H1 (cell line): Measurements from ENCODE around the gene L3HYPDH.

ENCODE experiments used
- CHD2 ChIP-seq: IDR thresholded peaks from 2 replicates; pipeline ENCODE4 v1.6.1; 2012; ENCODE audit warnings: low read length, improper control_type of control experiment
- CTCF ChIP-seq, 3 experiments: IDR thresholded peaks; 1 replicate in 2 of 3; 2 replicates in 1 of 3; pipeline versions ENCODE4 v1.5.1 to v1.6.1; 2011; ENCODE audit warnings: low read length in 3 of 3, mild to moderate bottlenecking in 3 of 3, inconsistent platforms in 2 of 3, low read depth in 1 of 3, moderate library complexity in 1 of 3; ENCODE audit not compliant: insufficient read depth in 1 of 3; ENCODE audit errors: control extremely low read depth in 1 of 3
- EP300 ChIP-seq, 2 experiments: IDR thresholded peaks; 1 replicate in 1 of 2; 2 replicates in 1 of 2; pipeline ENCODE4 v1.6.1; 2011 to 2012; ENCODE audit warnings: low read depth in 2 of 2, low read length in 2 of 2, mild to moderate bottlenecking in 2 of 2, borderline replicate concordance in 1 of 2, inconsistent platforms in 1 of 2, moderate library complexity in 1 of 2
- FOSL1 ChIP-seq: IDR thresholded peaks from 2 replicates; pipeline ENCODE4 v1.6.1; 2011; ENCODE audit warnings: mild to moderate bottlenecking, low read depth, low read length, moderate library complexity; ENCODE audit not compliant: insufficient read depth
- GABPA ChIP-seq: IDR thresholded peaks from 2 replicates; pipeline ENCODE4 v1.6.1; 2011; ENCODE audit warnings: mild to moderate bottlenecking, low read length, moderate library complexity, borderline replicate concordance; ENCODE audit not compliant: insufficient read depth
- KDM1A ChIP-seq: fragments of 200-600, 300-600 bp; sonication (generic); IDR thresholded peaks from 2 replicates; pipeline ENCODE4 v1.7.1; 2016; ENCODE audit warnings: mild to moderate bottlenecking, low read length, borderline replicate concordance
- SUZ12 ChIP-seq: fragments of 200-600 bp; sonication (generic); IDR thresholded peaks from 2 replicates; pipeline ENCODE4 v1.6.1; 2012; ENCODE audit warnings: mild to moderate bottlenecking, inconsistent platforms, low read length, moderate library complexity, mixed read lengths

GRCh38 chr14:59530349-59530748, 46.1 kb upstream of the L3HYPDH start:
- TF ChIP-seq EP300 (IDR thresholded peaks at IDR 0.05; ENCODE audit: borderline replicate concordance in 1 of 2, low read depth in 2 of 2, low read length in 2 of 2) (no peak), GABPA (no peak), KDM1A (no peak), CTCF (IDR thresholded peaks at IDR 0.05; ENCODE audit: control extremely low read depth in 1 of 3, insufficient read depth in 1 of 3, low read depth in 1 of 3, low read length in 3 of 3) (no peak), SUZ12 (no peak), FOSL1 (no peak), CHD2 (no peak)
